ENCODE data around the gene GMDS. TPM values are rescaled to one million over a fixed set of nuclear protein-coding genes. Genes with fewer than 3 reads are reported as not detected.

Gene GMDS
- total RNA-seq, 1 experiment from 2014 or later, result 27.6 TPM

DNA sequence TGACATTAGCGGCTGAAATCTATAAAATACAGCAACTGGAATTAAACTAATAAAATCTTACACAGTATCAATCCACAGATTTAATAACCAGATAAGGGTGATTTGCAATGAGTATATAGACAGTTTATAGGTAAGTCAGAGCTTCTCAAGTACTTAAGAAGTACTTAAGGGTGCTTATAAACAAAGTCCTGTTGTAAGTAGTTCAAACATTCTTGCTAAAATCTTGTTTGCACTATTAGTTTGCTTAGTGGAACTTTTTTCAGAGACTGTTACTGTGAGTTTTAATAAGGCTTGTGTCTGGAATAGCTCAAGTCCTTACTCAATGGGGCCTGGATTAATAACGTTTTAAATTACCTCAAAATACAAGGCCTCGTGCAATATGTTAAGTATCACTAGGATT is 240.5 kb downstream of the GMDS start:
- Histone ChIP-seq H3K27me3 (ENCODE audit: insufficient read depth, low read length) (no peaks in the 10 kb centered on the region), H4K20me1 (ENCODE audit: control insufficient read depth, insufficient read depth, insufficient read length) (no peaks in the 10 kb centered on the region), H2BK120ac (ENCODE audit: low read depth, low read length, poor library complexity, severe bottlenecking) (no peak overlapping the region), H3K27ac (ENCODE audit: insufficient read length, low read depth, low read length) (no peak overlapping the region), H2AFZ (ENCODE audit: low read length) (no peak overlapping the region), H3K9me3 (ENCODE audit: control insufficient read depth, low read depth, low read length) (no peaks in the 10 kb centered on the region), H3K56ac (ENCODE audit: insufficient read length, low read depth, low read length) (no peak overlapping the region), H4K91ac (ENCODE audit: insufficient read length, low read depth, low read length) (no peak overlapping the region), H2BK12ac (ENCODE audit: insufficient read length, low read depth, low read length) (no peak overlapping the region), H3K79me1 (ENCODE audit: insufficient read depth, low read depth, low read length, poor library complexity, severe bottlenecking) (no peaks in the 10 kb centered on the region), H4K8ac (replicated peaks; ENCODE audit: insufficient read length, low read depth, low read length) (no peak overlapping the region), H2BK5ac (ENCODE audit: insufficient read length, low read length) (no peak overlapping the region), H3K9ac (ENCODE audit: extremely low read depth, insufficient read length, low read length) (no peak overlapping the region), H3K79me2 (ENCODE audit: insufficient read depth, low read length) (no peaks in the 10 kb centered on the region), H2BK20ac (ENCODE audit: low read depth, low read length, poor library complexity, severe bottlenecking) (no peak overlapping the region), H2BK15ac (ENCODE audit: low read depth, low read length) (no peak overlapping the region), H3K23me2 (ENCODE audit: insufficient read length, low read depth, low read length, poor library complexity, severe bottlenecking) (no peaks in the 10 kb centered on the region), H3K4ac (ENCODE audit: low read depth, low read length) (no peak overlapping the region), H2AK5ac (ENCODE audit: insufficient read length, low read length) (no peak overlapping the region), H3K4me1 (ENCODE audit: insufficient read depth, low read length) (no peaks in the 10 kb centered on the region), H3K23ac (ENCODE audit: insufficient read length, low read depth, low read length) (no peak overlapping the region), H4K5ac (ENCODE audit: insufficient read length, low read depth, low read length) (no peak overlapping the region), H3K4me2 (ENCODE audit: insufficient read depth, insufficient read length, low read length) (no peak overlapping the region), H3K14ac (ENCODE audit: insufficient read depth, low read length) (no peak overlapping the region), H3T11ph (ENCODE audit: low read length) (no peak overlapping the region), H3K18ac (ENCODE audit: insufficient read length, low read depth, low read length) (no peak overlapping the region)
- H3K27ac Mint-ChIP-seq, result no peak overlapping the region
- no peak for DNase-seq
- H3K4me3 Mint-ChIP-seq, result no peak overlapping the region
- H3K4me1 Mint-ChIP-seq, result no peaks in the 10 kb centered on the region
- 0 out of 5 replicates have a peak, but pooled peaks cover 0 to 3% of the 10 kb centered on the region in 2 experiments for H3K9me3 Mint-ChIP-seq
- H3K36me3 Mint-ChIP-seq (ENCODE audit: insufficient read depth in 1 of 3, low read depth in 3 of 3), result peaks cover 0 to 2% (median 0%) of the 10 kb centered on the region in 3 experiments; a peak in 1 of 7 replicates
- no peaks in the 10 kb centered on the region for H3K27me3 Mint-ChIP-seq (ENCODE audit: low read depth)
- TF ChIP-seq, protein P1, sequence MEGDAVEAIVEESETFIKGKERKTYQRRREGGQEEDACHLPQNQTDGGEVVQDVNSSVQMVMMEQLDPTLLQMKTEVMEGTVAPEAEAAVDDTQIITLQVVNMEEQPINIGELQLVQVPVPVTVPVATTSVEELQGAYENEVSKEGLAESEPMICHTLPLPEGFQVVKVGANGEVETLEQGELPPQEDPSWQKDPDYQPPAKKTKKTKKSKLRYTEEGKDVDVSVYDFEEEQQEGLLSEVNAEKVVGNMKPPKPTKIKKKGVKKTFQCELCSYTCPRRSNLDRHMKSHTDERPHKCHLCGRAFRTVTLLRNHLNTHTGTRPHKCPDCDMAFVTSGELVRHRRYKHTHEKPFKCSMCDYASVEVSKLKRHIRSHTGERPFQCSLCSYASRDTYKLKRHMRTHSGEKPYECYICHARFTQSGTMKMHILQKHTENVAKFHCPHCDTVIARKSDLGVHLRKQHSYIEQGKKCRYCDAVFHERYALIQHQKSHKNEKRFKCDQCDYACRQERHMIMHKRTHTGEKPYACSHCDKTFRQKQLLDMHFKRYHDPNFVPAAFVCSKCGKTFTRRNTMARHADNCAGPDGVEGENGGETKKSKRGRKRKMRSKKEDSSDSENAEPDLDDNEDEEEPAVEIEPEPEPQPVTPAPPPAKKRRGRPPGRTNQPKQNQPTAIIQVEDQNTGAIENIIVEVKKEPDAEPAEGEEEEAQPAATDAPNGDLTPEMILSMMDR (conservative IDR thresholded peaks at IDR 0.05), result no peak
- WGBS (ENCODE audit: extremely low coverage, insufficient read length, low lambda C conversion rate), result no CpG with 5 or more reads among the region's 3 CpGs
